RKO (cell line): ENCODE data around the gene YIF1B.

Experiments
- DNase-seq: peaks from one replicate; pipeline ENCODE4 v3.0.0-alpha.2; 2016; ENCODE audit warnings: low spot score

Gene YIF1B

GRCh38 chr19:38304866-38305429, 10.8 kb downstream of the YIF1B start:
- peak; percentile 82 for DNase-seq

- DNase-seq, result no peak
Measured at GRCh38 chr19:38304352-38304865, 11.3 kb downstream of the YIF1B start.

- DNase-seq, result peak; percentile 53
Measured at GRCh38 chr19:38303517-38304351, 12.0 kb downstream of the YIF1B start, which contains the start of gene C19orf33. C19orf33 (plus strand) TSS chr19:38304251; CDS start chr19:38304262, 11 bp downstream.

- DNase-seq, result no peak
Measured at GRCh38 chr19:38298821-38299680, 16.7 kb downstream of the YIF1B start.

GRCh38 chr19:38294090-38294489, 21.7 kb downstream of the YIF1B start:
- no peak for DNase-seq

GRCh38 chr19:38293281-38293680, 22.5 kb downstream of the YIF1B start:
- DNase-seq, result no peak

DNA sequence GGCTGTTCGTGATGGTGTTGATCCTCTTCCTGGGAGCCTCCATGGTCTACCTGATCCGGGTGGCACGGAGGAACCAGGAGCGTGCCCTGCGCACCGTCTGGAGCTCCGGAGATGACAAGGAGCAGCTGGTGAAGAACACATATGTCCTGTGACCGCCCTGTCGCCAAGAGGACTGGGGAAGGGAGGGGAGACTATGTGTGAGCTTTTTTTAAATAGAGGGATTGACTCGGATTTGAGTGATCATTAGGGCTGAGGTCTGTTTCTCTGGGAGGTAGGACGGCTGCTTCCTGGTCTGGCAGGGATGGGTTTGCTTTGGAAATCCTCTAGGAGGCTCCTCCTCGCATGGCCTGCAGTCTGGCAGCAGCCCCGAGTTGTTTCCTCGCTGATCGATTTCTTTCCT, 23.9 kb downstream of the YIF1B start:
- DNase-seq, result no peak

DNA sequence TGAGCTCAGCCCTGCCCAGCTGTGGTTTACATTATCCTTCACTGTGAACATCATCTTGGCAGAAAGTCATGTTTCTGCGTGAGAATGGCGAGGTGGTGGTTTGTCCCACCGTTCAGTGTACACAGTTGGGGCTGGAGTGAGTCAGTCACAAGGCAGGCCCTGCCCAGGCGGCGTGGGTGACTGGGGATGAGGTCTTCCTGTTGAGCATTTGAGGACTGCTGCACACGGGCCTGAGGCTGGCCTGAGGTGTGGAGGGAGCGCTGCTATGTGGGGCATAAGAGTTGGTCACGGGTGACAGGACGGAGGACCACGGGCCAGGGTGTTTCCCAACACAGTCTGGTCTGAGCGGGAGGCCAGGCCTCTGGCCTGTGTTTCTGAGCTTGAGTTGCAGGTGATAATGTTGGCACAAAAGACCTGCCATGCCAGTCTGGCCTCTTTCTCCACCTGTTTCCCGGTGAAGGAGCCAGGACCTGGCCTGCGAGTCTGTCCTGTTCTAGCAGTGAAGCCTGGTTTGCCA, 25.1 kb downstream of the YIF1B start:
- no peak for DNase-seq

DNA sequence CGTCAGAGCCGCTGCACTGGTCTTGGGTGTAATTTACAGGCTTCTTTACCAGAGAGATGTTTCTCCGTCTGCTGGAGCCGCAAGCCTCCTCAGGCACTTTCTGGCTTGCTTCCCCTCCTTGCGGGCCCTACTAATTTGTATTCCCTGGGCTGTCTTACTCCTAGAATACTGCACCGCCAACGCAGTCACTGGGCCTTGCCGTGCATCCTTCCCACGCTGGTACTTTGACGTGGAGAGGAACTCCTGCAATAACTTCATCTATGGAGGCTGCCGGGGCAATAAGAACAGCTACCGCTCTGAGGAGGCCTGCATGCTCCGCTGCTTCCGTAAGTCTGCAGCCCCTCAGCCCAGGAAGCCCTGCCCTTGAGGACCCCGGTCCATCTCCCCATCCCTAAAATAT, 25.8 kb downstream of the YIF1B start:
- no peak for DNase-seq

GRCh38 chr19:38288123-38288855, 27.5 kb downstream of the YIF1B start:
- DNase-seq, result no peak

DNA sequence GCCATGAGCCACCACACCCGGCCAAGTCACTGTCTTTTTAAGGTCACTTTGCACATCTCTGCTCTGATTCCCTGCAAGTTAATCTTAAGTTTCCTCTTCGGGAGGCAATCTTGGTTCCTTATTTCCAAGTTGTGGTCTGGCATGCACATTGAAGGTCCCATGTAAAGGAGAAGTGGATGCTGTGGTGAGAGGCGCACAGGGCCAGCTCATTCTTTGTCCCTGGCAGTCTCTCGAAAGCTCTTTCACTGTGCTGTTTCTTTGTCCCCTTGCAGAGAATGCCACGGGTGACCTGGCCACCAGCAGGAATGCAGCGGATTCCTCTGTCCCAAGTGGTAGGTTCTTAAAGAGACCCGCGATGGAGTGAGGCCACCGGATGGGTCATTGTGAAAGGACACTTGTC, 28.1 kb downstream of the YIF1B start:
- no peak for DNase-seq

DNA sequence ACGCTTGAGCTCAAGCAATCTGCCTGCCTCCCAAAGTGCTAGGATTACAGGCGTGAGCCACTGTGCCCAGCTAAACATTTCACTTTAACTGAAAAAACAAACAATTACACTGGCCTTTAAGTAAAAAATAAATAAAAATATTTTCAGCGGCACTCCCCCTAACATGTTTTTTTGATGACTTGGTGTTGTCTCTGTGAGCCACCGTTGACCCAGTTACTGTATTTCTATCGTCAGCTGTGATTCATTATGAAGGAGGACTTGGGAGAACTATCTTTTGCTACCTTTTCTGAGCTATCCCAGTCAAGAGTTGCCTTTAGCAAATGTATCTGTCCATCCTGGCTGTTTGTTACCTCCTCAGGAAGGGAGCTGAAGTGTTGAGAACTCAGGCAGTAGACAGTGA, 30.2 kb downstream of the YIF1B start:
- DNase-seq, result no peak

DNA sequence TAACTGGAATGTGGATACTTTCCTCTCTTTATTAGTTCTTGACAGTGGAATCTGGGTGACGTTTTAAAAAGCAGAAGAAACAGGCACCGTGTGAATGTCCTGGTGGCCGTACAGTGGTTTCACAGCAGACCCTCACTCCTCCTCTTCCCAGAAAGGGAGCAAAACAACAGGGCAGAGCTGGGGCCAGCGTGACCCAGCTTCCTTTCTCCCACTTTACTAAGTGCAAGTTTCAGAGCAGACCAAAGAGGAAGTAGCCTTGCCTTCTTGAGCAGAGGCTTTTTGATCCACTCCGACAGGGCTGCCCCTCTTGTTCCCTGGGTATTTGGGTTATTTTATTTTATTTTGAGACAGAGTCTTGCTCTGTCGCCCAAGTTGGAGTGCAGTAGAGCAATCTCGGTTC, 31.3 kb downstream of the YIF1B start:
- DNase-seq, result no peak

DNA sequence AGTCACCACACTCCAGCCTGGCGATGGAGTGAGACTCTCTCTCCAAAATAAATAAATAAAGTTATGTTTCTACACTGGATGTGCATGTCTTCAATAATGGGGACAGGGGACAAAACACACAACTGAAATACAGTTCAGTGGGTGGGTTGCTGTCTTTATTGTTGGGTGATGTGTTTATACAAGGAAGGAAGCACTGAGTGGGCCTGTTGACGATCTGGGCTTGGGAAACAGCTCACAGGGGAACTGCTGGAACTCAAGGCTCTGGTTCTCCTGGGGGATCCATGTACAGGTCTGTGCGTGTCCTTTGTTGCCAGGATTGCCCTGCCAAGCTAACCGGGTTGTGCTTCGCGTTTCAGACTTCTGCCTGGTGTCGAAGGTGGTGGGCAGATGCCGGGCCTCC, 32.5 kb downstream of the YIF1B start:
- no peak for DNase-seq

- no peak for DNase-seq
Measured at GRCh38 chr19:38281811-38282566, 33.8 kb downstream of the YIF1B start.

DNA sequence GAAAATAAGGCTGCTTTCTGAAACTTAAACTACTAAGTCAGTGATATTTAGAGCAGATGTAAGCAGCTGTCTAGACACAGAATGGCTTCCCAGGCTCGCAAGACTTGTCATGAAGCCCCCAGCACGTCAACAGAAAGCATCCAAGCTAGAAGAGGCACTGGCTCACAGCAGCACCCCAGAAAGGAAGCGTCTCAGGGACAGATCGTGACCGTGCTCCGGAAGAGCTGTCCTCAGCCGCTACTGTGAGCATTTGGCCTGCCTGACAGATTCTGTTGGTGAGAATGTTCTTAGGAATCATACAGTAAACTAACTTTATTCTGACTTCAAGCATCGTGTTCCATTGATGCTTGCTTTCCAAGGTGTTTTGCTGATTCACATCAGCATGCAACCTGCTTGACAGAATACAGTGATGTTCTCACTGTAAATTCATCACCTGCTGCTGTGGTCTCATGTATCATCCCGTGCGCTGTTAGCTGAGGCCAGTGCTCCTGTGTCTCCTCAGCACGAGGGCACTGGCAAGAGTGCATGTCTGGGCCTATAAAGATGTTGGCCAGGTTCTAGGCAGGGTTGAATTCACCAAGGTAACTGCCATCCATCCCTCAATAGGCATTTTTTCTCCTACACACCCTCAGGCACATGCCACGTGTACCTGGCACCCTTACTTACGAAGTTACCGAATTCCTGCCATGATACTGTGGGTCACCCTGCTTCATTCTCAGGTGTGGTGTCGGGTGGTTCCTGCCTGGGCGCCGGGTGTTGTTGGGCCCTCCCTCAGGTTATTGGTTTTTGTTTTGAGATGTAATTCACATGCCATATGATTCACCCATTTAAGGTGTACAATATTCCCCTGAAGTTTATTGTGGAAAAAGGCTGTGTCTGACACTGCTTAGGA, 35.5 kb downstream of the YIF1B start:
- DNase-seq, result no peak

DNA sequence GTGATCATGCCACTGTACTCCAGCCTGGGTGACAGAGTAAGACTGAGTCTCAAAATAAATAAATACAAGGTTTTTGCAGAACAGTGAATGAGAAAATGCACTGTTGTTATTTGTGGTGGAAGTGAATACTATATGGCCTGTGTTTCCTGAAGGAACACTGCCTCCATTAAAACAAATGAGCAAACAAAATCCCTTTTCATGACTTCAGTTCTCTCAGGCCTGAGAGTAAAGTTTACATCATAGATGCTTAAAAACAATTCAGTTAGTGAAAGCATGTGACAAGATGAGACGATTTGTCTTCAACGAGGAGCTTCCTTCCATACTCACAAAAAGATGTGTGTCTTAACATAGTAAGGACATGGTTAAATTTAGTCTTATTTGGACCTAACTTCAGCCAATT, 37.0 kb downstream of the YIF1B start:
- DNase-seq, result no peak

DNA sequence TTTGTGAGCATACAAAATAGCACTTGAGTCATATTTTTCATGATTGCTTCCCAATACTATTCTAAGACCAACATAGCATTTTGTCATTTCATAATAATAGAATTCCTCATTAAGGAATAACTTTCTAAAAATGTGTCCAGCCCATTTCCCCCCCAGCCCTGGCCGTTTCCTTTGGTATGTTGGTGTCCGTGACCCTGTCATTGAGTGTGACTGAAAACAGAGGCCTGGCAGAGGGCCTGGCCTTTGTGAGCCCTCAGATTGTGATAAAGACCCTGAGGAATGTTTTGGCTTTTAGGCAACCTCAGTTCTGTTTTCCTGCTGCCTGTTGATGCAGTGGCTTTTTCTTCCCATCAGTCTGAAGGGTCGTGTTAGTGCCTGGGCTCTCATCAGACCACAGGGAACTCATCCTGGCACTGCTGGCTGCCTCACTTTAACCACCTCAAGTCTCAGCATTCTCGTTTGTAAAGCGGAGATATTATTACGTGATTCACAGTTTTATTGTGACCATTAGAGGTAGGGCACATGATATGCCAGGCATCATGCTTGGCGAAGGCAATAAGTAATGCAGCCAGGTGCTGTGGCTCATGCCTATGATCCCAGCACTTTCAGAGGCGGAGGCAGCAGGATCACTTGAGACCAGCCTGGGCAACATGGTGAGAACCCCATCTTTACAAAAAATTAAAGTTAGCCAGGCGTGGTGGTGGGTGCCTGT, 37.6 kb downstream of the YIF1B start:
- no peak for DNase-seq

GRCh38 chr19:38277549-38277948, 38.2 kb downstream of the YIF1B start:
- DNase-seq, result no peak
